Loucy (cell line): ENCODE data around the gene UBE2L3.
"Not testable (repeated sequence)": the region's sequence is repeated elsewhere in the genome, so short reads cannot be mapped to it uniquely, and the experiment has no call there.

ENCODE experiments used
- CTCF ChIP-seq: fragments of 200-600 bp; sonication (generic); conservative IDR thresholded peaks from 2 replicates; pipeline ENCODE4 v1.5.1; 2014; ENCODE audit warnings: mild to moderate bottlenecking, antibody characterized with exemption, low read length
- EZH2phosphoT487 ChIP-seq: fragments of 200-600 bp; IDR thresholded peaks from 2 replicates; pipeline ENCODE4 v1.6.1; 2018; ENCODE audit warnings: antibody characterized with exemption, mild to moderate bottlenecking, moderate library complexity, borderline replicate concordance

- TF ChIP-seq CTCF, EZH2phosphoT487: not testable (repeated sequence)
Observed at GRCh38 chr22:21539862-21540261, 27.7 kb upstream of the UBE2L3 start.
